Tibial artery (tissue), 4 donors: ENCODE results near the gene EYS.

ENCODE experiments used
- DNase-seq, 2 donors: peaks; one replicate each; pipeline ENCODE4 v3.0.0-alpha.2; 2019
- H3K27ac ChIP-seq, 2 donors: fragments of 200-600 bp; sonication (generic) in 1 of 2; 1 replicate in 1 of 2; 2 replicates in 1 of 2; pipeline ENCODE4 v1.5.1; 2018 to 2019; ENCODE audit warnings: mild to moderate bottlenecking in 1 of 2
- H3K27me3 ChIP-seq, 2 donors: fragments of 200-600 bp; sonication (generic) in 1 of 2; one replicate each; pipeline versions ENCODE4 v1.5.1 to v1.6.0; 2016 to 2019
- H3K36me3 ChIP-seq, 3 donors: fragments of 200-600 bp; sonication (generic) in 2 of 3; one replicate each; pipeline ENCODE4 v1.5.1; 2016 to 2019; ENCODE audit warnings: mild to moderate bottlenecking in 2 of 3
- H3K4me1 ChIP-seq, 4 donors: fragments of 200-600 bp; sonication (generic) in 2 of 4; 1 replicate in 3 of 4; 2 replicates in 1 of 4; pipeline ENCODE4 v1.5.1; 2016 to 2019
- H3K4me3 ChIP-seq, 2 donors: fragments of 200-600 bp; sonication (generic) in 1 of 2; 1 replicate in 1 of 2; 2 replicates in 1 of 2; pipeline ENCODE4 v1.5.1; 2018 to 2019; ENCODE audit warnings: mild to moderate bottlenecking in 2 of 2
- H3K9me3 ChIP-seq, 3 donors: fragments of 200-600 bp; sonication (generic) in 1 of 3; one replicate each; pipeline ENCODE4 v1.5.1; 2016 to 2019
- CTCF ChIP-seq, 2 experiments: fragments of 200-600 bp in 1 of 2; fragments of 450-650 bp in 1 of 2; IDR thresholded peaks; one replicate each; pipeline ENCODE4 v1.5.1; 2017 to 2019; ENCODE audit warnings: antibody characterized with exemption in 2 of 2, mild to moderate bottlenecking in 1 of 2, moderate library complexity in 1 of 2
- intact Hi-C: fragments of 100-400 bp; cut with DNase I; formaldehyde crosslinking; loops from one replicate; pipeline ENCODE4 v1.15.0; 2023; ENCODE audit warnings: low total_unique reads

EYS gene

GRCh38 chr6:64281167-64281566 is 1425.9 kb downstream of the EYS start:
- Histone ChIP-seq H3K27ac (no peak overlapping the region), H3K4me1 (no peaks in the 10 kb centered on the region), H3K27me3 (no peaks in the 10 kb centered on the region), H3K36me3 (no peaks in the 10 kb centered on the region), H3K4me3 (no peak overlapping the region), H3K9me3 (no peaks in the 10 kb centered on the region)
- no peak for DNase-seq
- intact Hi-C loops = no loop called here
- TF ChIP-seq CTCF (IDR thresholded peaks at IDR 0.05) = no peak

DNA sequence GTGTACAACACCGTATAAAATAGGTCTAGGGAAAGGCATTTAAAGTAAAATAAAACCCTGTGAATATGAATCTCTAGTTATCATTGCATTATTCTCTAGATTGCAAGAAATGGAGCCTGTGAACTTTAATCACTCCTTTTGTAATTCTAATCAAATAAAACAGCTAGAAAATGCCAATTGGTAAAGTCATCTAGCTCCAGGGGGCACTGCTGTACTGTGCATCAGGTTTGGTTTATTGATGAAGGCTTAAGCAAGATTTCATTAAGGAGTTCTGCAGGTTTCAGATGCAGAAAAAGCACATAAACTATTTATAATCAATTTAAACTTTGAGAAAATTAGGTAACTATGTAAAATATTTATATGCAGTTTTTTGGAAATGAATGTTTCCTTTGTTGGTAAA is 1426.5 kb downstream of the EYS start:
- peak; percentile 16 to 25 for TF ChIP-seq CTCF (IDR thresholded peaks at IDR 0.05)
- DNase-seq = no peak
- H3K27me3 ChIP-seq = no peaks in the 10 kb centered on the region
- intact Hi-C loops = no loop called here
- H3K4me3 ChIP-seq = no peak overlapping the region
- no peak overlapping the region for H3K27ac ChIP-seq
- no peaks in the 10 kb centered on the region for H3K36me3 ChIP-seq
- no peaks in the 10 kb centered on the region for H3K9me3 ChIP-seq
- no peaks in the 10 kb centered on the region for H3K4me1 ChIP-seq

DNA sequence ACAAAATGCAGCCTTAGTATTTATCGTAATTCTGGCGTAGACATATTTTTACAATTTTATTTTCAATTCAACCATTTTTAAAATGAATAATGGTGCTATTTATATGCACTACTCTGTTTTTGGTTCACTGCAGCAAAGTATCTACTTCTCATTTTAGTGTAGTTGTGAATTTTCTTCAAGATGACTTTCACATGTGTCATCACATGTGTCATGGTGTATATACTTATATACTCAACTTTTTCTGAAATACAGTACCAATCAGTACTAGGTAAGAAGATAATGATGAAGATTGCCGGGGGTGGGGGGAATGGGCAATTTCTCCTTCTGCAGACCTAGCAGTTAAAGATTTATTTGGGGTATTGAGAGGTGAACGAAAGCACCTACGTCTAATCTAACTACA is 1436.9 kb downstream of the EYS start:
- H3K36me3 ChIP-seq = no peaks in the 10 kb centered on the region

DNA sequence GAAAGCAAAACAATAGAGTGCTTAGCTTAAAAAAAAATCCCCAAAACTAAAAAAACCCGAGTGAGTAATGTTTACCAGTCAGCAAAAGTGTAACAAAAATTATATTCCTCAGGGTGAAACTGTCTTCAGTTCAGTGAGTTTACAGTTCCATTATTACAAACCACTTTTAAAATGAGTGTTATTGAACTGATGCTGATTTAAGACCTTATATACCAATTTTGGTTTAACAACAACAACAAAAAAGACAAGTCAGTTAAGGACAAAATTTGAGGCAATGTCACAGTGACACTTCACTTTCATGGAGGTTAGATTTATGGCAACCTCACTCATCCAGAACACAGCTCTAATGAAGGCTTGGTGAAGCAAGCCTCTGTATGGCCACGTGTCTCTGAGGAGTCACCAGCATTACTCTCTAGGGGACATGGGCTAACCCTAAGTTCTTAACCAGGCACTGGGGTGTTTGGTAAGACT is 1440.6 kb downstream of the EYS start:
- Histone ChIP-seq H3K36me3 (no peaks in the 10 kb centered on the region), H3K4me3 (no peak overlapping the region), H3K27me3 (no peaks in the 10 kb centered on the region), H3K9me3 (no peaks in the 10 kb centered on the region), H3K27ac (no peak overlapping the region), H3K4me1 (no peaks in the 10 kb centered on the region)
- intact Hi-C loops = no loop called here
- no peak for DNase-seq
- TF ChIP-seq CTCF (IDR thresholded peaks at IDR 0.05) = no peak

More for the DNA sequence above, 1436.9 kb downstream of the EYS start:
- DNase-seq = no peak
- H3K4me3 ChIP-seq = no peak overlapping the region
- H3K27ac ChIP-seq = no peak overlapping the region
- no peaks in the 10 kb centered on the region for H3K27me3 ChIP-seq
- intact Hi-C loops = no loop called here
- H3K9me3 ChIP-seq = no peaks in the 10 kb centered on the region
- TF ChIP-seq CTCF (IDR thresholded peaks at IDR 0.05) = no peak
- H3K4me1 ChIP-seq = no peaks in the 10 kb centered on the region

- no peak overlapping the region for H3K27ac ChIP-seq
- no peak for DNase-seq
- no peaks in the 10 kb centered on the region for H3K4me1 ChIP-seq
- TF ChIP-seq CTCF (IDR thresholded peaks at IDR 0.05) = no peak
- no peak overlapping the region for H3K4me3 ChIP-seq
- no peaks in the 10 kb centered on the region for H3K9me3 ChIP-seq
- intact Hi-C loops = no loop called here
- H3K36me3 ChIP-seq = no peaks in the 10 kb centered on the region
- H3K27me3 ChIP-seq = no peaks in the 10 kb centered on the region
Measured at GRCh38 chr6:64263778-64264177, 1443.2 kb downstream of the EYS start.

- intact Hi-C loops = no loop called here
- no peak for TF ChIP-seq CTCF (IDR thresholded peaks at IDR 0.05)
- Histone ChIP-seq H3K4me3 (no peak overlapping the region), H3K36me3 (no peaks in the 10 kb centered on the region), H3K27me3 (no peaks in the 10 kb centered on the region), H3K9me3 (no peaks in the 10 kb centered on the region), H3K4me1 (no peaks in the 10 kb centered on the region), H3K27ac (no peak overlapping the region)
- DNase-seq = no peak
Measured at GRCh38 chr6:64259372-64259771, 1447.7 kb downstream of the EYS start.
